H1 (cell line): Measurements from ENCODE around the gene CYP1B1. TPM values are rescaled to one million over a fixed set of nuclear protein-coding genes. Genes with fewer than 3 reads are reported as not detected.
A peak's percentile ranks its signal among the peaks of the same experiment; 100 is the strongest.

ENCODE experiments used
- CTCF ChIA-PET: fragments of 300-600 bp; sonication (Branson Sonifier 250); formaldehyde crosslinking; loops from one replicate; lab custom pipeline; 2021; ENCODE audit not compliant: partially characterized antibody; lab: Charles Lee
- POLR2A ChIA-PET: fragments of 300-600 bp; sonication (Branson Sonifier 250); formaldehyde crosslinking; loops from one replicate; lab custom pipeline; 2021; ENCODE audit warnings: inconsistent platforms; ENCODE audit not compliant: partially characterized antibody; lab: Charles Lee
- DNase-seq, 2 experiments: peaks; one replicate each; pipeline versions ENCODE4 v3.0.0 to v3.0.0-alpha.2; 2010 to 2022; ENCODE audit warnings: low spot score in 2 of 2, low read depth in 1 of 2, mixed read lengths in 1 of 2
- FAIRE-seq: peaks from 2 replicates; lab custom pipeline; 2011; peaks lifted over from hg19 to GRCh38; lab: Jason Lieb, UNC
- H2AFZ ChIP-seq: 2 replicates; pipeline ENCODE4 v1.8.1; 2012; ENCODE audit warnings: low read length, inconsistent platforms
- H2AK5ac ChIP-seq: 2 replicates; pipeline ENCODE4 v1.6.1; 2013; ENCODE audit warnings: low read depth, low read length
- H2BK120ac ChIP-seq: replicated peaks from 2 replicates; pipeline ENCODE3; 2013; ENCODE audit warnings: low read depth, low read length, inconsistent platforms
- H2BK12ac ChIP-seq: 2 replicates; pipeline ENCODE4 v1.6.1; 2013; ENCODE audit warnings: low read depth, low read length
- H2BK15ac ChIP-seq: 2 replicates; pipeline ENCODE4 v1.6.1; 2013; ENCODE audit warnings: low read length
- H2BK20ac ChIP-seq: 2 replicates; pipeline ENCODE4 v1.6.1; 2013; ENCODE audit warnings: low read length
- H2BK5ac ChIP-seq: 2 replicates; pipeline ENCODE4 v1.6.1; 2013; ENCODE audit warnings: low read depth, low read length
- H3K14ac ChIP-seq: 2 replicates; pipeline ENCODE4 v1.6.1; 2013; ENCODE audit warnings: inconsistent platforms; ENCODE audit not compliant: insufficient read length
- H3K18ac ChIP-seq: 2 replicates; pipeline ENCODE4 v1.6.1; 2013; ENCODE audit warnings: low read length; ENCODE audit errors: extremely low read depth
- H3K23ac ChIP-seq: 2 replicates; pipeline ENCODE4 v1.6.1; 2013; ENCODE audit warnings: inconsistent platforms; ENCODE audit not compliant: insufficient read length
- H3K23me2 ChIP-seq: 2 replicates; pipeline ENCODE4 v1.6.1; 2013; ENCODE audit warnings: low read depth, low read length
- H3K27ac ChIP-seq: 2 replicates; pipeline ENCODE4 v1.6.1; 2011; ENCODE audit warnings: low read depth, low read length, inconsistent platforms
- H3K27me3 ChIP-seq, 4 experiments: replicated peaks in 1 of 4; 1 replicate in 1 of 4; 2 replicates in 3 of 4; pipeline versions ENCODE4 v1.6.1 to v1.8.1; 2011 to 2013; ENCODE audit warnings: low read length in 3 of 4, mild to moderate bottlenecking in 3 of 4, inconsistent platforms in 2 of 4, mixed read lengths in 2 of 4, moderate library complexity in 1 of 4; ENCODE audit not compliant: control insufficient read depth in 3 of 4, insufficient read depth in 3 of 4; ENCODE audit errors: extremely low read depth in 1 of 4
- H3K36me3 ChIP-seq, 4 experiments: 2 replicates each; pipeline versions ENCODE4 v1.6.1 to v1.8.1; 2011 to 2013; ENCODE audit warnings: mild to moderate bottlenecking in 4 of 4, low read length in 3 of 4, moderate library complexity in 2 of 4, control low read depth in 1 of 4, inconsistent platforms in 1 of 4; ENCODE audit not compliant: insufficient read depth in 4 of 4, control insufficient read depth in 2 of 4
- H3K4ac ChIP-seq: replicated peaks from 2 replicates; pipeline ENCODE3; 2013; ENCODE audit warnings: low read length, low read depth, mixed read lengths, inconsistent platforms; ENCODE audit not compliant: insufficient read length
- H3K4me1 ChIP-seq, 4 experiments: replicated peaks in 1 of 4; 1 replicate in 1 of 4; 2 replicates in 3 of 4; pipeline versions ENCODE4 v1.6.1 to v1.8.1; 2011 to 2013; ENCODE audit warnings: low read length in 3 of 4, inconsistent platforms in 2 of 4, mixed read lengths in 1 of 4; ENCODE audit not compliant: insufficient read depth in 4 of 4, control insufficient read depth in 3 of 4
- H3K4me2 ChIP-seq, 2 experiments: 2 replicates each; pipeline versions ENCODE4 v1.6.1 to v1.8.1; 2011 to 2013; ENCODE audit warnings: low read depth in 2 of 2, low read length in 2 of 2, control low read depth in 1 of 2, inconsistent platforms in 1 of 2, mild to moderate bottlenecking in 1 of 2; ENCODE audit not compliant: insufficient read depth in 1 of 2
- H3K4me3 ChIP-seq, 4 experiments: fragments of 200-600, 300-600 bp in 1 of 4; sonication (generic), shearing (Covaris generic), sonication (Bioruptor Twin) in 1 of 4; 2 replicates each; pipeline versions ENCODE4 v1.5.1 to v1.8.1; 2011 to 2016; ENCODE audit warnings: low read length in 4 of 4, low read depth in 3 of 4, control low read depth in 2 of 4, inconsistent platforms in 2 of 4, mild to moderate bottlenecking in 2 of 4, mixed read lengths in 1 of 4, moderate library complexity in 1 of 4; ENCODE audit not compliant: insufficient read depth in 2 of 4; ENCODE audit errors: extremely low read depth in 1 of 4
- H3K56ac ChIP-seq: replicated peaks from 2 replicates; pipeline ENCODE3; 2013; ENCODE audit warnings: low read depth, mild to moderate bottlenecking, mixed read lengths, low read length, inconsistent platforms; ENCODE audit not compliant: insufficient read length
- H3K79me1 ChIP-seq: 2 replicates; pipeline ENCODE4 v1.6.1; 2013; ENCODE audit warnings: low read depth, low read length, control low read depth
- H3K79me2 ChIP-seq, 2 experiments: 2 replicates each; pipeline versions ENCODE4 v1.6.1 to v1.8.1; 2012 to 2013; ENCODE audit warnings: low read length in 2 of 2, mild to moderate bottlenecking in 2 of 2, inconsistent platforms in 1 of 2; ENCODE audit not compliant: insufficient read depth in 2 of 2, control insufficient read depth in 1 of 2
- H3K9ac ChIP-seq, 4 experiments: replicated peaks in 1 of 4; 1 replicate in 1 of 4; 2 replicates in 3 of 4; pipeline versions ENCODE4 v1.6.1 to v1.8.1; 2011 to 2013; ENCODE audit warnings: low read depth in 3 of 4, low read length in 3 of 4, control low read depth in 2 of 4, mild to moderate bottlenecking in 2 of 4, moderate library complexity in 2 of 4, inconsistent platforms in 1 of 4; ENCODE audit errors: extremely low read depth in 1 of 4
- H3K9me3 ChIP-seq, 2 experiments: 2 replicates each; pipeline versions ENCODE4 v1.6.1 to v1.8.1; 2012 to 2013; ENCODE audit warnings: mild to moderate bottlenecking in 2 of 2, moderate library complexity in 2 of 2, control low read depth in 1 of 2, inconsistent platforms in 1 of 2, low read depth in 1 of 2, low read length in 1 of 2, mixed read lengths in 1 of 2; ENCODE audit not compliant: insufficient read depth in 2 of 2
- H4K20me1 ChIP-seq, 2 experiments: replicated peaks in 1 of 2; 2 replicates each; pipeline versions ENCODE3 to v1.8.1; 2011 to 2013; ENCODE audit warnings: inconsistent platforms in 2 of 2, low read length in 2 of 2, mild to moderate bottlenecking in 1 of 2; ENCODE audit not compliant: insufficient read depth in 2 of 2, control insufficient read depth in 1 of 2
- H4K5ac ChIP-seq: 2 replicates; pipeline ENCODE4 v1.6.1; 2013; ENCODE audit warnings: low read length, low read depth, mixed read lengths, inconsistent platforms; ENCODE audit not compliant: insufficient read length
- H4K8ac ChIP-seq: 2 replicates; pipeline ENCODE4 v1.8.0; 2013; ENCODE audit warnings: mild to moderate bottlenecking, moderate library complexity, low read length, inconsistent platforms; ENCODE audit not compliant: insufficient read depth; ENCODE audit errors: extremely low read depth
- H4K91ac ChIP-seq: replicated peaks from 2 replicates; pipeline ENCODE3; 2013; ENCODE audit warnings: low read length, mixed read lengths, inconsistent platforms; ENCODE audit not compliant: insufficient read length
- KDM4A ChIP-seq: IDR thresholded peaks from one replicate; pipeline ENCODE4 v1.7.1; 2012; ENCODE audit warnings: low read depth, mild to moderate bottlenecking, moderate library complexity, low read length, inconsistent platforms; ENCODE audit not compliant: severe bottlenecking
- WGBS, 2 experiments: shearing (Covaris generic) in 1 of 2; methylation state at CpG; one replicate each; pipeline versions ENCODE4 v1.1.6 to v1.1.7; 2013 to 2015; ENCODE audit warnings: low lambda C conversion rate in 2 of 2, mixed read lengths in 2 of 2, inconsistent platforms in 1 of 2, low coverage in 1 of 2, missing lambda C conversion rate in 1 of 2; ENCODE audit not compliant: insufficient replicate concordance in 2 of 2, insufficient coverage in 1 of 2, insufficient read length in 1 of 2; ENCODE audit errors: extremely low coverage in 1 of 2, missing lambda C conversion rate in 1 of 2; 5-methylcytosine and 5-hydroxymethylcytosine counted together
- polyA plus RNA-seq, 7 experiments: library from polyadenylated mRNA; depleted of rRNA in 3 of 7; stranded (reverse) in 5 of 7; unstranded in 2 of 7; fragments of >200 nt in 5 of 7; fragments of 200-250 nt in 2 of 7; gene quantifications; 1 replicate in 5 of 7; 2 replicates in 1 of 7; 4 replicates in 1 of 7; pipeline versions ENCODE4 v1.2.1 to v1.2.3, GENCODE V29; 2011 to 2013; ENCODE audit warnings: missing spikeins in 2 of 7, mixed read lengths in 2 of 7
- total RNA-seq: library from RNA; stranded (reverse); fragmentation: NEBNext Ultra II Directional; extraction: Animal tissue kit (Norgen Biotek cat#: 25700); gene quantifications from 2 replicates; pipeline ENCODE4 v1.2.1, GENCODE V29; 2021
- TF ChIP-seq, protein P1 (sequence below): IDR thresholded peaks from 2 replicates; pipeline ENCODE4 v1.6.1; 2012; ENCODE audit warnings: inconsistent platforms

Gene CYP1B1
- total and polyA plus RNA-seq, 2 of the 8 experiments (the other 6 are each of a cell fraction or from before 2014, with no cell fraction given): 1.3 to 5.7 TPM

DNA sequence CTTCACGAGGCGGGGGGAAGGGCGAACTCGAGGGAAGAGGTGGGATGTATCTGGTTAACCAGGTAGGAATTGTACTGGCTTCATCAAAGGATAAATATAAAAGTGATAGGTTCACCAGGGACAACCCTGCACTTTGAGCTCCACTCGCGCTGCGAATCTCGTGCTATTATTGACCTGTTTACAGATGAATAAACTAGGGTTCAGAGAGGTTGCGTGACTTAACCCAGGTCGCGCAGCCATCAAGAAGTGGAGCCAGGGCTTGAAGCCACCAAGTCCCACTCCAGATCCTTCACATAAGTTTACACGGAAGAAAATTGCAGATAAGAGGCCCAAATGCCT lies 1.4 kb upstream of the CYP1B1 start:
- H3K23me2 ChIP-seq: peaks cover 26% of the 10 kb centered on the region
- H2BK120ac ChIP-seq: no peak overlapping the region
- H4K20me1 ChIP-seq: no peaks in the 10 kb centered on the region
- DNase-seq (no peak), FAIRE-seq (no peak)
- H2BK20ac ChIP-seq: no peak overlapping the region
- peak overlapping the region; percentile 26 to 63 (median 51) for H3K4me3 ChIP-seq
- H3K18ac ChIP-seq: no peak overlapping the region; the same call in 1 of the 2 replicates
- H3K9me3 ChIP-seq: no peaks in the 10 kb centered on the region; a peak in 1 of 4 replicates
- no peak overlapping the region for H3K14ac ChIP-seq
- H4K5ac ChIP-seq: no peak overlapping the region
- ChIA-PET CTCF (interaction anchor here (0.6 to 6.5 kb wide), 16 partner anchors 9 to 663 kb away, joined by 3 to 76 read pairs (median 6); no protein-coding TSS in a partner anchor), POLR2A (interaction anchor here (0.7 to 4.5 kb wide), 11 partner anchors 9 to 673 kb away, joined by 3 to 29 read pairs (median 5); partner anchors contain the start of genes RMDN2 and SRSF7)
- H3K27ac ChIP-seq: no peak overlapping the region
- peaks cover 14 to 37% (median 23%) of the 10 kb centered on the region in 4 experiments for H3K4me1 ChIP-seq
- WGBS, 2 experiments: 35% methylated on average over 12 of the region's 12 CpGs; no CpG with 5 or more reads in 1 of the 2 experiments
- no peak overlapping the region for H3K9ac ChIP-seq
- no peaks in the 10 kb centered on the region for H3K79me2 ChIP-seq
- H4K8ac ChIP-seq: no peak overlapping the region; the same call in 1 of the 2 replicates
- peaks cover 0 to 4% (median 0%) of the 10 kb centered on the region in 4 experiments; a peak in 1 of 8 replicates for H3K36me3 ChIP-seq
- H2BK5ac ChIP-seq: no peak overlapping the region
- peak overlapping the region; percentile 91 to 94 for H3K4me2 ChIP-seq
- no peaks in the 10 kb centered on the region for H3K79me1 ChIP-seq
- H2AK5ac ChIP-seq: no peak overlapping the region
- H3K27me3 ChIP-seq: peaks cover 30 to 48% (median 45%) of the 10 kb centered on the region in 4 experiments
- H3K56ac ChIP-seq: no peak overlapping the region
- H4K91ac ChIP-seq: no peak overlapping the region
- no peak overlapping the region for H2BK15ac ChIP-seq
- H2BK12ac ChIP-seq: no peak overlapping the region
- no peak overlapping the region for H3K23ac ChIP-seq
- H3K4ac ChIP-seq: no peak overlapping the region
- TF ChIP-seq, protein P1, sequence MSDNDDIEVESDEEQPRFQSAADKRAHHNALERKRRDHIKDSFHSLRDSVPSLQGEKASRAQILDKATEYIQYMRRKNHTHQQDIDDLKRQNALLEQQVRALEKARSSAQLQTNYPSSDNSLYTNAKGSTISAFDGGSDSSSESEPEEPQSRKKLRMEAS: peak; percentile 20
- no peak for TF ChIP-seq KDM4A
- H2AFZ ChIP-seq: no peak overlapping the region
